Neuronal stem cell (in vitro differentiated cells): ENCODE results near the gene PKP2.
"Not testable (repeated sequence)": the region's sequence is repeated elsewhere in the genome, so short reads cannot be mapped to it uniquely, and the experiment has no call there.

Source experiments
- DNase-seq: peaks from one replicate; pipeline ENCODE4 v3.0.0-alpha.2; 2013; ENCODE audit warnings: low spot score
- H2AFZ ChIP-seq: one replicate; pipeline ENCODE4 v1.6.1; 2013; ENCODE audit warnings: mild to moderate bottlenecking, low read length, inconsistent platforms
- H2AK5ac ChIP-seq: 2 replicates; pipeline ENCODE4 v1.6.1; 2013; ENCODE audit warnings: low read depth, mild to moderate bottlenecking, inconsistent platforms, low read length, moderate library complexity, mixed read lengths
- H2BK120ac ChIP-seq: 2 replicates; pipeline ENCODE4 v1.6.1; 2013; ENCODE audit warnings: low read depth, mild to moderate bottlenecking, inconsistent platforms, low read length, moderate library complexity, mixed read lengths
- H2BK12ac ChIP-seq: one replicate; pipeline ENCODE4 v1.6.1; 2013; ENCODE audit warnings: low read length, inconsistent platforms
- H2BK15ac ChIP-seq: 2 replicates; pipeline ENCODE4 v1.6.1; 2013; ENCODE audit warnings: mild to moderate bottlenecking, low read length, inconsistent platforms, mixed read lengths
- H2BK5ac ChIP-seq: one replicate; pipeline ENCODE4 v1.6.1; 2013; ENCODE audit warnings: inconsistent platforms, mild to moderate bottlenecking, low read length, moderate library complexity
- H3K14ac ChIP-seq: one replicate; pipeline ENCODE4 v1.6.1; 2013; ENCODE audit warnings: low read length, inconsistent platforms
- H3K18ac ChIP-seq: 2 replicates; pipeline ENCODE4 v1.6.1; 2013; ENCODE audit warnings: low read length, inconsistent platforms
- H3K23ac ChIP-seq: 2 replicates; pipeline ENCODE4 v1.6.1; 2013; ENCODE audit warnings: low read depth, mild to moderate bottlenecking, mixed read lengths, low read length, inconsistent platforms; ENCODE audit not compliant: poor library complexity
- H3K27ac ChIP-seq: replicated peaks from 3 replicates; pipeline ENCODE4 v1.5.1; 2013; ENCODE audit warnings: low read length, inconsistent platforms
- H3K27me3 ChIP-seq, 3 experiments: 2 replicates each; pipeline ENCODE4 v1.6.1; 2013; ENCODE audit warnings: low read length in 3 of 3, mild to moderate bottlenecking in 2 of 3, inconsistent platforms in 1 of 3, low read depth in 1 of 3, mixed read lengths in 1 of 3, moderate library complexity in 1 of 3; ENCODE audit not compliant: control insufficient read depth in 3 of 3, insufficient read depth in 3 of 3
- H3K36me3 ChIP-seq, 2 donors: replicated peaks in 1 of 2; 2 replicates each; pipeline ENCODE4 v1.6.1; 2013; ENCODE audit warnings: low read length in 2 of 2; ENCODE audit not compliant: control insufficient read depth in 2 of 2, insufficient read depth in 2 of 2
- H3K4ac ChIP-seq: 2 replicates; pipeline ENCODE4 v1.6.1; 2013; ENCODE audit warnings: inconsistent platforms, mild to moderate bottlenecking, low read length, moderate library complexity
- H3K4me1 ChIP-seq, 2 donors: 1 replicate in 1 of 2; 2 replicates in 1 of 2; pipeline ENCODE4 v1.6.1; 2013; ENCODE audit warnings: low read length in 2 of 2, low read depth in 1 of 2; ENCODE audit not compliant: control insufficient read depth in 2 of 2, insufficient read depth in 1 of 2
- H3K4me2 ChIP-seq: one replicate; pipeline ENCODE4 v1.6.1; 2013; ENCODE audit warnings: mild to moderate bottlenecking, low read length, inconsistent platforms; ENCODE audit not compliant: insufficient read depth, poor library complexity, severe bottlenecking
- H3K4me3 ChIP-seq, 2 donors: 2 replicates each; pipeline ENCODE4 v1.5.1; 2013; ENCODE audit warnings: low read length in 2 of 2, mild to moderate bottlenecking in 2 of 2, inconsistent platforms in 1 of 2, moderate library complexity in 1 of 2
- H3K79me1 ChIP-seq: one replicate; pipeline ENCODE4 v1.6.1; 2013; ENCODE audit warnings: low read depth, mild to moderate bottlenecking, inconsistent platforms, low read length, moderate library complexity
- H3K9ac ChIP-seq: one replicate; pipeline ENCODE4 v1.6.1; 2013; ENCODE audit warnings: mild to moderate bottlenecking, low read depth, low read length, inconsistent platforms; ENCODE audit not compliant: poor library complexity
- H3K9me3 ChIP-seq, 2 donors: replicated peaks in 1 of 2; 2 replicates each; pipeline versions ENCODE3 to v1.6.1; 2013; ENCODE audit warnings: low read length in 2 of 2, mild to moderate bottlenecking in 2 of 2, inconsistent platforms in 1 of 2, low read depth in 1 of 2, mixed read lengths in 1 of 2, moderate library complexity in 1 of 2; ENCODE audit not compliant: control insufficient read depth in 2 of 2, insufficient read depth in 1 of 2
- H4K8ac ChIP-seq: one replicate; pipeline ENCODE4 v1.6.1; 2013; ENCODE audit warnings: low read depth, mild to moderate bottlenecking, inconsistent platforms, low read length, moderate library complexity
- H4K91ac ChIP-seq: one replicate; pipeline ENCODE4 v1.6.1; 2013; ENCODE audit warnings: low read length, low read depth, mild to moderate bottlenecking, inconsistent platforms; ENCODE audit not compliant: poor library complexity
- WGBS, 2 donors: extraction: QIAGEN DNeasy Blood & Tissue Kit; methylation state at CpG; one replicate each; pipeline ENCODE4 v1.1.7; 2013; ENCODE audit warnings: missing lambda C conversion rate in 2 of 2, mixed read lengths in 1 of 2; ENCODE audit not compliant: insufficient read length in 2 of 2, insufficient replicate concordance in 1 of 2; ENCODE audit errors: extremely low coverage in 2 of 2; 5-methylcytosine and 5-hydroxymethylcytosine counted together

The PKP2 gene

GRCh38 chr12:32894566-32894965 lies 2.0 kb downstream of the PKP2 start:
- no peaks in the 10 kb centered on the region for H3K9me3 ChIP-seq
- H4K91ac ChIP-seq = no peak overlapping the region
- no peak overlapping the region for H2BK15ac ChIP-seq
- H3K36me3 ChIP-seq = no peaks in the 10 kb centered on the region
- no peak overlapping the region for H3K27ac ChIP-seq
- H2BK5ac ChIP-seq = no peak overlapping the region
- no peak for DNase-seq
- H3K9ac ChIP-seq = no peak overlapping the region
- peaks cover 6 to 7% of the 10 kb centered on the region in 2 donors for H3K4me1 ChIP-seq
- H2AK5ac ChIP-seq = no peak overlapping the region
- no peak overlapping the region for H2BK120ac ChIP-seq
- no peak overlapping the region for H2AFZ ChIP-seq
- WGBS, 2 donors = no CpG with 5 or more reads among the region's 2 CpGs
- H3K18ac ChIP-seq = no peak overlapping the region
- H3K79me1 ChIP-seq = no peaks in the 10 kb centered on the region
- no peak overlapping the region for H4K8ac ChIP-seq
- H3K4me2 ChIP-seq = no peak overlapping the region
- H3K4me3 ChIP-seq = no peak overlapping the region
- peaks cover 0 to 45% (median 8%) of the 10 kb centered on the region in 3 experiments for H3K27me3 ChIP-seq
- no peak overlapping the region for H2BK12ac ChIP-seq
- no peak overlapping the region for H3K23ac ChIP-seq
- no peak overlapping the region for H3K4ac ChIP-seq
- H3K14ac ChIP-seq = no peak overlapping the region

DNA sequence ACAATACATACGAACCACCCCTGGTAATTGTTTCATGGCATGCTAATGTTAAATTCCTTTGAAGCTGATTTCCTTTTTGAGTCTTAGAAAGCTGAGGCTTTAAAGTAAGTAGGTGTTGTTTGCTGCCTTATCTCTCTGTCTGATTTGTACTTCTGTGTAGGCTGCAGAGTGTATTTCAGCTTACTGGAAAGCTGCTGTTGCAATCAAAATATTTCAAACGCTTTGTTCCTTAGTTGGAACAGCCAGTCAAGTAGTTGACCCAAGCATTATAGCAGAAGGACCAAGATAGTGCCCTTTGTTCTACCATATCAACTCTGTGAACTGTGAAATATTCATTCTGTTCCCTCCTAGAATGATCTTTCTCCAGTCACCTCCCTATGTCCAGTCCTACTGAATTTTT lies 3.1 kb downstream of the PKP2 start:
- H3K27me3 ChIP-seq = peaks cover 0 to 43% (median 8%) of the 10 kb centered on the region in 3 experiments
- H3K4ac ChIP-seq = no peak overlapping the region
- H2AFZ ChIP-seq = no peak overlapping the region
- H3K27ac ChIP-seq = peak overlapping the region; percentile 23
- H4K91ac ChIP-seq = no peak overlapping the region
- no peak overlapping the region for H3K4me3 ChIP-seq
- no peak overlapping the region for H2BK12ac ChIP-seq
- H3K9ac ChIP-seq = no peak overlapping the region
- no peak for DNase-seq
- H3K14ac ChIP-seq = no peak overlapping the region
- H3K79me1 ChIP-seq = no peaks in the 10 kb centered on the region
- H2AK5ac ChIP-seq = no peak overlapping the region
- H3K9me3 ChIP-seq = no peaks in the 10 kb centered on the region
- H3K4me1 ChIP-seq = peaks cover 6 to 7% of the 10 kb centered on the region in 2 donors
- H4K8ac ChIP-seq = no peak overlapping the region
- no CpG with 5 or more reads among the region's 2 CpGs for WGBS, 2 donors
- H2BK120ac ChIP-seq = no peak overlapping the region
- H3K18ac ChIP-seq = no peak overlapping the region
- H3K4me2 ChIP-seq = no peak overlapping the region
- H2BK5ac ChIP-seq = no peak overlapping the region
- no peak overlapping the region for H3K23ac ChIP-seq
- H2BK15ac ChIP-seq = no peak overlapping the region
- no peaks in the 10 kb centered on the region for H3K36me3 ChIP-seq

DNA sequence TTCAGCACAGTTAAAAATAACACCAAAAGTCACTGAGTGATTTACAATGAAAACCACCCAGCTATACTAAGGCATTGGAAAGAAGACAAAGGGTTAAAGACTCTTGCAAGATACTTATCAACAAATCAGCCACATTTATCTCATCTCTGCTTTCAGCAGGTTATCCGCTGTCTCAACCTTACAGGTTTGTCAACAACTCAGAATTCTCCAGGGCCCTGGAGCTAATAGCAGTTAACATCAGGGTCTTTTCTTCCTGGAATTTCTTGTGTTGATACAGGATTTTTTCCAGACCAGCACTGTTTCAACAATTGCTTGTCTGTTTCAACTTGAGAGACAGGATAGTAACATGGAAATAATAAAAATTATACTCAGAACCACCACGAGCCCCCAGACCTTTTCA lies 3.5 kb downstream of the PKP2 start:
- Histone ChIP-seq H3K27me3 (peaks cover 0 to 39% (median 8%) of the 10 kb centered on the region in 3 experiments), H3K4me1 (peaks cover 6 to 7% of the 10 kb centered on the region in 2 donors), H2BK15ac (no peak overlapping the region), H3K18ac (no peak overlapping the region), H3K4ac (no peak overlapping the region), H3K23ac (no peak overlapping the region), H2AK5ac (no peak overlapping the region), H2BK120ac (no peak overlapping the region), H4K8ac (no peak overlapping the region), H4K91ac (no peak overlapping the region), H2BK12ac (no peak overlapping the region), H2AFZ (no peak overlapping the region), H3K79me1 (no peaks in the 10 kb centered on the region), H3K14ac (no peak overlapping the region), H3K27ac (peak overlapping the region; percentile 23), H3K36me3 (no peaks in the 10 kb centered on the region), H3K9me3 (no peaks in the 10 kb centered on the region), H3K4me3 (no peak overlapping the region), H3K9ac (no peak overlapping the region), H3K4me2 (no peak overlapping the region), H2BK5ac (no peak overlapping the region)
- no peak for DNase-seq
- WGBS, 2 donors = no CpG with 5 or more reads among the region's 2 CpGs

GRCh38 chr12:32892369-32892768 lies 4.2 kb downstream of the PKP2 start:
- H3K27me3 ChIP-seq = peaks cover 0 to 32% (median 8%) of the 10 kb centered on the region in 3 experiments
- H2BK12ac ChIP-seq, H3K23ac ChIP-seq, H2BK15ac ChIP-seq, H2AK5ac ChIP-seq, H3K4ac ChIP-seq, H3K4me2 ChIP-seq, H3K4me3 ChIP-seq, H3K27ac ChIP-seq, H3K18ac ChIP-seq, H4K8ac ChIP-seq, H2BK5ac ChIP-seq, H3K36me3 ChIP-seq, H3K79me1 ChIP-seq, H3K9me3 ChIP-seq, H3K14ac ChIP-seq, H2BK120ac ChIP-seq, H4K91ac ChIP-seq, H3K4me1 ChIP-seq, H2AFZ ChIP-seq, H3K9ac ChIP-seq, DNase-seq: not testable (repeated sequence)
- WGBS, 2 donors = no CpG with 5 or more reads among the region's 3 CpGs
